ENCODE results near the gene RPS19. TPM values are rescaled to one million over a fixed set of nuclear protein-coding genes. Genes with fewer than 3 reads are reported as not detected.

RPS19 gene
- total RNA-seq, 4 donors from 2014 or later: 595 to 1,336 (median 1,016) TPM

DNA sequence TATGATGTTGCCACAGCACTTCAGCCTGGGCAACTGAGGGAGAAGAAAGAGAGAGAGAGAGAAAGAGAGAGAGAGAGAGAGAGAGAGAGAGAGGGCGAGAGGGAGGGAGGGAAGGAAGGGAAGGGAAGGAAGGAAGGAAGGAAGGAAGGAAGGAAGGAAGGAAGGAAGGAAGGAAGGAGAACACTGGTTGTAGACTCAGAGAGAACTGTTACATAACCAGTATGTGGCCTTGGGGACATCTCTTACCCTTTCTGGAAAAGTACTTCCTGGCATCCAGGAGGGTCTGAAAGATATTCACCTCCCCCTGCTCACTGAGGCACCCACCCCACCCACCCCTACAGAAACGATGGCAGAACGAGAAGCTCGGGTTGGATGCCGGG, 20.3 kb downstream of the RPS19 start:
- intact Hi-C loops (cut with DNase I; ENCODE audit: low total_unique reads): no loop called here
- H3K27me3 ChIP-seq: no peaks in the 10 kb centered on the region
- H3K9me3 ChIP-seq: no peaks in the 10 kb centered on the region
- in situ Hi-C loops (cut with MboI; ENCODE audit: low pct_ligation_motif_present in 1 of 4, low pct_unique_long_range_greater_than_20kb in 1 of 4, low sequenced_read_pairs in 3 of 4): no loop called here
- H3K4me1 ChIP-seq: peaks cover 7 to 20% (median 16%) of the 10 kb centered on the region in 4 donors
- DNase-seq: no peak
- no peak for TF ChIP-seq POLR2AphosphoS5 (IDR thresholded peaks at IDR 0.05)
- no peak for TF ChIP-seq POLR2A (IDR thresholded peaks at IDR 0.05)
- TF ChIP-seq, protein P1, sequence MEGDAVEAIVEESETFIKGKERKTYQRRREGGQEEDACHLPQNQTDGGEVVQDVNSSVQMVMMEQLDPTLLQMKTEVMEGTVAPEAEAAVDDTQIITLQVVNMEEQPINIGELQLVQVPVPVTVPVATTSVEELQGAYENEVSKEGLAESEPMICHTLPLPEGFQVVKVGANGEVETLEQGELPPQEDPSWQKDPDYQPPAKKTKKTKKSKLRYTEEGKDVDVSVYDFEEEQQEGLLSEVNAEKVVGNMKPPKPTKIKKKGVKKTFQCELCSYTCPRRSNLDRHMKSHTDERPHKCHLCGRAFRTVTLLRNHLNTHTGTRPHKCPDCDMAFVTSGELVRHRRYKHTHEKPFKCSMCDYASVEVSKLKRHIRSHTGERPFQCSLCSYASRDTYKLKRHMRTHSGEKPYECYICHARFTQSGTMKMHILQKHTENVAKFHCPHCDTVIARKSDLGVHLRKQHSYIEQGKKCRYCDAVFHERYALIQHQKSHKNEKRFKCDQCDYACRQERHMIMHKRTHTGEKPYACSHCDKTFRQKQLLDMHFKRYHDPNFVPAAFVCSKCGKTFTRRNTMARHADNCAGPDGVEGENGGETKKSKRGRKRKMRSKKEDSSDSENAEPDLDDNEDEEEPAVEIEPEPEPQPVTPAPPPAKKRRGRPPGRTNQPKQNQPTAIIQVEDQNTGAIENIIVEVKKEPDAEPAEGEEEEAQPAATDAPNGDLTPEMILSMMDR (IDR thresholded peaks at IDR 0.05): no peak
- TF ChIP-seq EP300 (IDR thresholded peaks at IDR 0.05; ENCODE audit: low read depth): no peak
- H3K36me3 ChIP-seq: no peaks in the 10 kb centered on the region
- no peak overlapping the region for H3K27ac ChIP-seq
- WGBS, 2 donors (ENCODE audit: low coverage in 1 of 2): 73% methylated on average over 5 of the region's 5 CpGs; no CpG with 5 or more reads in 1 of the 2 donors
- H3K4me3 ChIP-seq: no peak overlapping the region

DNA sequence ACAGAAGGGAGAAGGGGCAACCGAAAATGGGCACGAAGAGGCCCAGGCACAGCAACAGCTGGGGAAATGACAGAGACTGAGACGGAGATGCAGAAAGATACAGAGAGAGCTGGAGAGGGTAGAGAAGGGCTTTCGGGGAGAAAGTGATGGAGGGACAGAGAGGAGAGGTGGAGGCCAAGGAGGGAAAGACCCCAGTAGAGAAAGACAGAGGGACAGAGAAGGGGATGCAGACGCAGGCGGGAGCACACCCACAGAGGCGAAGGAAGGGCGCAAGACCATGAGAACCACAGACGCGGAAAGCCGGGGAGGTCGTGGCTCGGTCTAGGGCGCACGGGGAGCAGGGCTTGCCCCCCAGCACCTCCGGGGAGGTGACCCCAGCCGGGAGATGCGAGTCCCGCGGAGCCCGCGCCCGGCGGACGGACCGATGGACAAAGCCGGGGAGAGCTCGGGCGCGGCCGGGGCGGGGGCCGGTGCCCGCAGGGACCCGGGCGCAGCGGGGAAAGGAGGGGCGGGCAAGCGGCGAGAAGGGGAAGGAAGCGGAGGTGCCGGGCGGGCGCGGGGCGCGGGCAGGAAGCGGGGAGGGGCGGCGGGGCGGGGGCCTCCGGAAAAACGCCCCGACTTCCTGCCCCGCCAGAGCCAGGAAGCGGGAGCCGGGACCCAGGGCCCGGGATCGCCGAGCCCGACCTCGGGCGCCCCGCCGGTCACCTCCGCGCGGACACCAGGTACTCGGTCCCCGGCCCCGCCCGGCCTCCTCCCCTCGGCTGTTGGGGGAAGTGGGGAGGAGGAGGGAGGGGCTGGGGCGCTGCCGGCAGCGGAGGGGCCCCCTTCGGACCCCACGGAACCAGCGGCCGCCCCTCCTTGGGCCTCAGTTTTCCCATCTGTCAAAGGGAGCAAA, 22.8 kb downstream of the RPS19 start, which contains the start of gene ARHGEF1:
Gene ARHGEF1 (plus strand): TSS at position 617 of the 895 bp plus-strand sequence. CDS start 4,899 bp downstream, outside the sequence.
- Histone ChIP-seq H3K27ac (peak within 1 kb of the TSS; percentile 82 to 91 (median 87)), H3K4me3 (peak within 1 kb of the TSS; percentile 46 to 99 (median 79)), H3K9me3 (no peaks in the 10 kb centered on the region), H3K27me3 (no peaks in the 10 kb centered on the region), H3K36me3 (no peaks in the 10 kb centered on the region), H3K4me1 (peaks cover 23 to 43% (median 37%) of the 10 kb centered on the region in 4 donors)
- TF ChIP-seq POLR2AphosphoS5 (IDR thresholded peaks at IDR 0.05) (peak in 2 of 3 donors; percentile 36 to 66), POLR2A (IDR thresholded peaks at IDR 0.05) (peak; percentile 54), EP300 (IDR thresholded peaks at IDR 0.05; ENCODE audit: low read depth) (no peak)
- TF ChIP-seq, protein P1 (IDR thresholded peaks at IDR 0.05): no peak
- WGBS, 2 donors (ENCODE audit: low coverage in 1 of 2): 2 to 15% methylated on average over 6 to 46 of the region's 80 CpGs
- in situ Hi-C loops (cut with MboI; ENCODE audit: low pct_ligation_motif_present in 1 of 4, low pct_unique_long_range_greater_than_20kb in 1 of 4, low sequenced_read_pairs in 3 of 4) (no loop called here), intact Hi-C loops (cut with DNase I; ENCODE audit: low total_unique reads) (no loop called here)
- DNase-seq: peak; percentile 75

DNA sequence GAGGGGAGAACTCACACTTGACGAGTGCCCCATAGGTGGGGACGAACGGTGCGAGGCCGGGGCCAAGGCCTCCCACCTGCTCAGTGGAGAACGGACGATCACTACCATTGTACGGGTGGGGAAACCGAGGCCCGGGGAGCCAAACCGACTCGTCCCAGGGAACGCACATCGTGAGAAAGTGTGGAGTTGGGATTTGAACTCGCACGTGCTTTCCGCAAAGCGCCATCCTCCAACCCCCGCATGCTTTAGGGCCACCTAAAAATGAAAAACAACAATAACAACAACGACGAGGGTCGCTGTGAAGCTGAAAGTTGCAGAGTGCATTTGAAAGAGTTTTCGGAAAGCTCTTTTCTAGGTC, 23.4 kb downstream of the RPS19 start:
- Histone ChIP-seq H3K36me3 (no peaks in the 10 kb centered on the region), H3K4me1 (peaks cover 23 to 45% (median 38%) of the 10 kb centered on the region in 4 donors), H3K27ac (peak overlapping the region; percentile 82 to 91 (median 87)), H3K4me3 (peak overlapping the region; percentile 46 to 99 (median 79)), H3K27me3 (no peaks in the 10 kb centered on the region), H3K9me3 (no peaks in the 10 kb centered on the region)
- intact Hi-C loops (cut with DNase I; ENCODE audit: low total_unique reads): no loop called here
- 0 to 2% methylated on average over 11 to 16 of the region's 23 CpGs for WGBS, 2 donors (ENCODE audit: low coverage in 1 of 2)
- in situ Hi-C loops (cut with MboI; ENCODE audit: low pct_ligation_motif_present in 1 of 4, low pct_unique_long_range_greater_than_20kb in 1 of 4, low sequenced_read_pairs in 3 of 4): no loop called here
- no peak for DNase-seq
- no peak for TF ChIP-seq POLR2AphosphoS5 (IDR thresholded peaks at IDR 0.05)
- TF ChIP-seq, protein P1 (IDR thresholded peaks at IDR 0.05): no peak
- TF ChIP-seq POLR2A (IDR thresholded peaks at IDR 0.05): no peak
- no peak for TF ChIP-seq EP300 (IDR thresholded peaks at IDR 0.05; ENCODE audit: low read depth)
